HG03442 (cell line): ENCODE data around the gene IFT22.
"Not testable (repeated sequence)": the region's sequence is repeated elsewhere in the genome, so short reads cannot be mapped to it uniquely, and the experiment has no call there.

Source experiments
- ATAC-seq: cut with Tn5 transposase; IDR thresholded peaks from one replicate; pipeline ENCODE4 v1.9.1; 2021; ENCODE audit warnings: mild to moderate bottlenecking, moderate library complexity; ENCODE audit not compliant: unreplicated experiment

Gene IFT22

DNA sequence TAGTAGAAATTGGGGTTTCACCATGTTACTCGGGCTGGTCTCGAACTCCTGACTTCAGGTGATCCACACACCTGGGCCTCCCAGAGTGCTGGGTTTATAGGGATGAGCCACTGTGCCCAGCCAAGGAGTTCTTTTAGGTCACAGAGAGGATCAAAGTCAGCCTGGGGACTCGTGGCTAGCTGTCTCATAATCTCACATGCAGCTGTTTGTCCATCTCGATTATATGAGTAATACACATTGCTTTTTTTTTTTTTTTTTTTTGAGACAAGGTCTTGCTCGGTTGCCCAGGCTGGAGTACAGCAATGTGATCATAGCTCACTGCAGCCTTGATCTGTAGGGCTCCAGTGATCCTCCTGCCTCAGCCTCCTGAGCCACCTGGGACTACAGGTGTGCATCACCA, 2.2 kb downstream of the IFT22 start:
- ATAC-seq: no peak

DNA sequence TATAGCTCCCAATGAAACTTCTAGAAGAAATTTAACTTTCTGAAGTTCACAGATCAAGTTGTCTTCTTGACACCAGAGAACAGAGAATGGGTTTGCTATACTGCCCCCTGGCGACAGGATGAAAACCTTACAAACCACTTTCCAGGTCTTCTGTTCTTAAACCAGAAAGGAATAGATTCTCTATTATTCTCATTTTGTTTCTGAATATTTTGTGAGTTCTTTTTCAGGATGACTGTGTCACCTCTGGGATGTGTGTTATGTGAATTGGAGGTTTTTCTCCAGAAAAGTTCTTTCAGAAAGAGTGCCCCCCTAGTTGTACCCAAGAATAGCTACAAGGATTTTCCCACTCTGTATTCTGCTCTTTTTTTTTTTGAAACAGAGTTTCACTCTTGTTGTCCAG, 6.3 kb downstream of the IFT22 start:
- no peak for ATAC-seq

DNA sequence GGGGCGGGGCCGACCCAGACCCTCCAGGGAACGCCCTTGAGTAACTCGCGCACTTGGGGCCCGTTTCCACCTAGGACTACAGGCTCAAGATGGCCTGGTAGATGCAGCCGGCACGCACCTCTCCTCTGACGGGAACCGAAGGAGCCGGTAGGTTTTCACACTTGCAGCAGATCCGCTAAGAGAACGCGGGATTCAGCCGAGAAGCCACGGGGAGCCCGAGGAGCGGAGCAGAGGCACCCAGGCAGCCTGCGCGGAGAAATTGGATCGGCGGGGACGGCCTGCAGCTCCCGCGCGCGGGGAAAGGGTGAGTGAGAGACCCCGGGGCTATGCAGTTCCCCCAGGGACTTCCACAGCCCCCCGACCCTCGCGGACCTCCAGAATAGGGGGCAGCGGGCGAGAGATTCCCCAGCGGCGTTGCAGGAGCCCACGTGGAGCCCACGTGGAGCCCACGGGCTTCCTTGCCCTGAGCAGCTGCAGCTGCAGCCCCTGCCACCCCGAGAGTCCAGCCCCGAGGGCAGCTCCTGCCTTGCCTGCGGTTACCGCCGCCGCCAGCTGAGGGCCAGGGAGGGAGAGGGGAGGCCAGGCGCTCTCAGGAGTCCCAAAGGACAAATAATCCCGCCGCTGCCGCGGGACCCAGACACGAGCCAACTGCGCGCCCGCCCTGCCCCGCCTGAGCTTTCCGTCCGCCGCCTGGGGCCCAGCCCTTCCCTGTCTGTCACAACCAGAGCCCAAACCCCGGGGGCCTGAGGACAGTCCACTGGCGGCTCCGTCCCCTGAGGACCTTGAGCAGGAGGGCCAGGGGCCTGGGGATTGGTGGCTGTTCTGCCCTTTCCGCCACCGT, 13.1 kb downstream of the IFT22 start:
- ATAC-seq: no peak

DNA sequence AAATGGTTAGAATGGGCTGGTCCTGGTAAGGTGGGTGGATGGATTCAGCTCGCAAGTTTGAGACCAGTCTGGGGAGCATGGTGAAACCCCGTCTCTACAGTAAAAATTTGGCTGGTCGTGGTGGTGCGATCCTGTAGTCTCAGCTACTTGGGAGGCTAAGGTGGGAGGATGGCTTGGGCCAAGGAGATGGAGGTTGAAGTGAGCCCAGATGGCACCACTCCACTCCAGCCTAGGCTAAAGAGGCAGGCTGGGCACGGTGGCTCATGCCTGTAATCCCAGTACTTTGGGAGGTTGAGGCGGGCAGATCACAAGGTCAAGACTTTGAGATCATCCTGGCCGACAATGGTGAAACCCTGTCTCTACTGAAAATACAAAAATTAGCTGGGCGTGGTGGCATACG, 15.3 kb downstream of the IFT22 start:
- ATAC-seq: no peak

DNA sequence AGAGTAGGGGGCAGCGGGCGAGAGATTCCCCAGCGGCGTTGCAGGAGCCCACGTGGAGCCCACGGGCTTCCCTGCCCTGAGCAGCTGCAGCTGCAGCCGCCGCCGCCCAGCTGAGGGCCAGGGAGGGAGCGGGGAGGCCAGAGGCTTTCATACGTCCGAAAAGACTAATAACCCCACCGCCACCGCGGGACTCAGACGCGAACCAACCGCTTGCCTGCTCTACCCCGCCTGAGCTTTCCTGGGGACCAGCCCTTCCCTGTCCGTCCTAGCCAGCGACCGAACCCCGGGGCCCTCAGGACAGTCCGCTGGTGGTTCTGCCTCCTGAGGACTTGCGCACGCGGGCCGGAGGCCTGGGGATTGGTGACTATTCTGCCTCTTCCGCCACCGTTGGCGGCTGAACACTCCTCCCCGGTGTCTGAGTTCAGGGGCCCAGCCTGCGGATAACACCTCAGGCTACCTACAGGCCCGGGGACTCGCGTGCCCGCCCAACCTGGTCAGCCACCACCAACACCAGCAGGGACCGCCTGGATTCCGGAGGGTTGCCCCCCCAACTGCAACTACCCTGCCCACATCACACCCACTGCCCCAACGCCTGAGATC, 18.4 kb downstream of the IFT22 start:
- no peak for ATAC-seq

DNA sequence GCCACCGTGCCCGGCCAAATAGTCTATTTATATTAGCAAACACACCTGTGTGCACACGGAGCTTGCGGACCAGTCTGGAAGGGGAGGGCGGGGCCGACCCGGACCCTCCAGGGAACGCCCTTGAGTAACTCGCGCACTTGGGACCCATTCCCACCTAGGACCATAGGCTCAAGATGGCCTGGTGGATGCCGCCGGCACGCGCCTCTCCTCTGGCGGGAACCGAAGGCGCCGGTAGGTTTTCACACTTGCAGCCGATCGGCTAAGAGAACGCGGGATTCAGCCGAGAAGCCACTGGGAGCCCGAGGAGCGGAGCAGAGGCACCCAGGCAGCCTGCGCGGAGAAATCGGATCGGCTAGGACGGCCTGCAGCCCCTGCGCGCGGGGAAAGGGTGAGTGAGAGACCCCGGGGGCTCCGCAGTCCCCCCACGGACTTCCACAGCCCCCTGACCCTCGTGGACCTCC, 18.9 kb downstream of the IFT22 start:
- no peak for ATAC-seq

DNA sequence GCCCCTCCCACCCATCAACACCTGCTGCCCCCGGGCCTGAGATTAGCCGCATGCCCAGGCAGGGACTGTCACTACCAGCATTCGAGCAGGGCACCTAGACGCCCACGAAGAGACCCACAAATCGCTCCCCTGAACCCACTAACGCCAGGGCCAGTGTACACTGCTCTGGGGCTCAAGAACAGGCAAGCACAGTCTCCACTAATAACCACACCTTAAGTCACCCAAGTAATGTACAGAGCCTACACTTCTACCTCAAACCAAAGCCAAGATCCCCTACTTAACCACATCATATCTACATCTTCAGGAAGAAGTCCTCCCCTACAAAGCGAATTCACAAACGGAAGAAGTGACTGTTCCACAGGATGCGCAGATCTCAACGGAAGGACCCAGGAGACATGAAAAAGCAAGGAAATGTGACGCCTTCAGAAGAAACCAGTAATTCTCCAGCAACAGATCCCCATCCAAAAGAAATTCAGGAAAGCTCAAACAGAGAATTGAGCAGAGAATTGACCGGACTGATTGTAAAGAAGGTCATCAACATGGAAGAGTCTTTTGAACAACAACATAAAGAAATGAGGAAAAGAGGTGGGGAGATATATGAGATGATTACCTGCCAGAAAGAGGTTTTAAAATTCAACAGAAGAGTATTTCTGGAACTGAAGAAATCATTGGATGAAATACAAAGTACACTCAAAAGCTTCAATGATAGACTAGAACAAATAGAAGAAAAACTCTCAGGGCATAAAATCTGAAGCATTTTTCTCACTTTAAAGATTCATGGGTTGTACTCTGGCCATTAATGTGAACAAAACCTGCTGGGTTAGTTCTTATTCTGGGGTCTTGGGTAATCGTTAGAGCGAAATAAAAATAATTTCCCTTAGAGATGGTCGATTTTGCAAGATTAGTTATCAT, 20.9 kb downstream of the IFT22 start:
- ATAC-seq: no peak

DNA sequence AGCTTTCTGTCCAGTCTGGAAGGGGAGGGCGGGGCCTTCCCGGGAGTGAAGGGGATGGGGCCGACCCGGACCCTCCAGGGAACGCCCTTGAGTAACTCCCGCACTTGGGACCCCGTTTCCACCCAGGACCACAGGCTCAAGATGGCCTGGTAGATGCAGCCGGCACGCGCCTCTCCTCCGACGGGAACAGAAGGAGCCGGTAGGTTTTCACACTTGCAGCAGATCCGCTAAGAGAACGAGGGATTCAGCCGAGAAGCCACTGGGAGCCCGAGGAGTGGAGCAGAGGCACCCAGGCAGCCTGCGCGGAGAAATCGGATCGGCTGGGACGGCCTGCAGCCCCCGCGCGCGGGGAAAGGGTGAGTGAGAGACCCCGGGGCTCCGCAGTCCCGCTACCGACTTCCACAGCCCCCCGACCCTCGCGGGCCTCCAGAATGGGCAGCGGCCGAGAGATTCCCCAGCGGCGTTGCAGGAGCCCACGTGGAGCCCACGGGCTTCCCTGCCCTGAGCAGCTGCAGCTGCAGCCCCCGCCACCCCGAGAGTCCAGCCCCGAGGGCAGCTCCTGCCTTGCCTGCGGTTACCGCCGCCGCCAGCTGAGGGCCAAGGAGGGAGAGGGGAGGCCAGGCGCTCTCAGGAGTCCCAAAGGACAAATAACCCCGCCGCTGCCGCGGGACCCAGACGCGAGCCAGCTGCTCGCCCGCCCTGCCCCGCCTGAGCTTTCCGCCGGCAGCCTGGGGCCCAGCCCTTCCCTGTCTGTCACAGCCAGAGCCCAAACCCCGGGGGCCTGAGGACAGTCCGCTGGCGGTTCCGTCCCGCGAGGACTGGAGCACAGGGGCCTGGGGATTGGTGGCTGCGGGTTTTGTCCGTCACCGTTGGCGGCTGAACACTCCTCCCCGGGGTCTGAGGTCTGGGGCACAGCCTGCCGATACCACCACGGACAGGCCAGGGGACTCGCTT, 21.8 kb downstream of the IFT22 start:
- ATAC-seq: no peak

DNA sequence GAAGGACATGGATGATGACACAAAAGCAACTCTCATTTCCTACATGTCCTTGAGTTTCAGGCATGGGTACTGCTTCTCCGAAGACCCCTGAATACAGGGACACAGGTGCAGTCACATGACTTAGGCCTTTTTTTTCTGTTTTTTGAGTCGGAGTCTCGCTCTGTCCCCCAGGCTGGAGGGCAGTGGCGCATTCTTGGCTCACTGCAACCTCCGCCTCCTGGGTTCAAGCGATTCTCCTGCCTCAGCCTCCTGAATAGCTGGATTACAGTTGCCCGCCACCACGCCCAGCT, 26.8 kb downstream of the IFT22 start:
- no peak for ATAC-seq

DNA sequence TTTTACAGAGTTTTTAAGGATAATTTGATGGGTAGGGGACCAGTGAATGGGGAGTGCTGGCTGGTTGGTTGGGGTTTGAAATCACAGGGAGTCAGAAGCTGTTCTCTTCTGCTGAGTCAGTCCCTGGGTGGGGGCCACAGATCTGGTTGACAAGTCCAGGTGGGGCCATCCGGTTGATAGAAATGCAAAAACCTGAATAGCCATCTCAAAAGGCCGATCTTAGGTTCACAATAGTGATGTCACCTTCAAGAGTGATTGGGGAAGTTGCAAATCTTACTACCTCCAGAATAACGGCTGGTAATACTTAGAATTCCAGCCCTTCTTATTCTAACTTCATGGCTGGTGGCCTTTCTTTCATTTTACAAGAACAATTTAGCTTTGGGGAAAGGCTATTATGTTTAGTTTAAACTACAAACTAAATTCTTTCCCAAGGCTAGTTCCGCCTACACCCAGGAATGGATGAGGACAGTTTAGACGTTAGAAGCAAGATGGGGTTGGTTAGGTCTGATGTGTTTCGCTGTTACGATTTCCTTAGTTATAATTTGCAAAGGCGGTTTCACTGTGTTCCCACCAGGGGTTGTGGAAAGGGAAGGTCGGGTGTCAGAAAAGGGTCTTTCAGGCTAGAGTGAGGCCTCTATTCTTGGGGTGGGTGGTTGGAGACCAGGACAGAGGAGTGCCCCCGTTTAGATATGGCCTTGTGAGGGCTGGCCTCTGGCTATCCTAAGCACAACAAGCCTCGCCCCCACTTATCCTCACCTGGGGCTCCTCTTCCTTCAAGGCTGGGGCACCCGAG, 27.4 kb downstream of the IFT22 start:
- no peak for ATAC-seq

DNA sequence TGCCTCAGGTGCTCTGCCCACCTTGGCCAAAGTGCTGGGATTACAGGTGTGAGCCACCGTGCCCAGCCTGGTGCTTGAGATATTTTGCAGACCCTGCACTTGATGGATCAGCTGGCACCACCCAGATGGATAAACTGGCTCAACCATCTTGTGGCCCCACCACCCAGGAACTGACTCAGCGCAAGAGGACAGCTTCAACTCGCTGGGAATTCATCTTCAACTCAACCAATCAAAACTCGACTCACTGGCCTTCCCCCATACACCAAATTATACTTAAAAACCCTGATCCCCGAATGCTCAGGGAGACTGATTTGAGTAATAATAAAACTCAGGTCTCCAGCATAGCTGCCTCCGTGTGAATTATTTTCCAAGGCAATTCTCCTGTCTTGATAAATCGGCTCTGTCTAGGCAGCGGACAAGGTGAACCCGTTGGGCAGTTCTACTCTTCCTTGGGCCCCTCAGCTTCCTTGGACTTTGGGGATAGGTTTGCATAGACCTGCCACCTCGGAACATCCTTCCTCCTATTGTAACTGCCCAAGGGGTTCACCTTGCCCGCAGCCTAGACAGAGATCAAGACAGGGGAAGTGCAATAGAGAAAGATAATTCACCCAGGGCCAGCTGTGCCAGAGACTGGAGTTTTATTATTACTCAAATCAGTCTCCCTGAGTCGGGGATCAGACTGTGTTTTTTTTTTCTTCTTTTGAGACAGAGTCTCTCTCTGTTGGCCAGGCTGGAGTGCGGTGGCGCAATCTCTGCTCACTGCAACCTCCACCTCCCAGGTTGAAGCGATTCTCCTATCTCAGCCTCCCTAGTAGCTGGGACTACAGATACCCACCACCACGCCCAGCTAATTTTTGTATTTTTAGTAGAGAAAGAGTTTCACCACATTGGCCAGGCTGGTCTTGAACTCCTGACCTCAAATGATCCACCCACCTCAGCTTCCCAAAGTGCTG, 28.3 kb downstream of the IFT22 start:
- ATAC-seq: not testable (repeated sequence)

DNA sequence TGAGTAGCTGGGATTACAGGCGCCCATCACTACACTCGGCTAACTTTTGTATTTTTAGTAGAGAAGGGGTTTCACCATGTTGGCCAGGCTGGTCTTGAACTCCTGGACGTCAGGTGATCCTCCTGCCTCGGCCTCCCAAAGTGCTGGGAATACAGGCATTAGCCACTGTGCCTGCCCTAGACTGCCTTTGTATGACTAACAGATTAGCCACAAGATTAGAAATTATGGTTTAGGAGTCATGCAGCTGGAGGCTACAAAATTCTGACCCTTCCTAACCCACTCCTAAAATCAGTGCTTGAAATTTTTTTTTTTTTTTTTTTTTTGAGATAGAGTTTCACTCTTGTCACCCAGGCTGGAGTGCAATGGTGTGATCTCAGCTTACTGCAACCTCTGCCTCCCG, 29.0 kb downstream of the IFT22 start:
- ATAC-seq: not testable (repeated sequence)

DNA sequence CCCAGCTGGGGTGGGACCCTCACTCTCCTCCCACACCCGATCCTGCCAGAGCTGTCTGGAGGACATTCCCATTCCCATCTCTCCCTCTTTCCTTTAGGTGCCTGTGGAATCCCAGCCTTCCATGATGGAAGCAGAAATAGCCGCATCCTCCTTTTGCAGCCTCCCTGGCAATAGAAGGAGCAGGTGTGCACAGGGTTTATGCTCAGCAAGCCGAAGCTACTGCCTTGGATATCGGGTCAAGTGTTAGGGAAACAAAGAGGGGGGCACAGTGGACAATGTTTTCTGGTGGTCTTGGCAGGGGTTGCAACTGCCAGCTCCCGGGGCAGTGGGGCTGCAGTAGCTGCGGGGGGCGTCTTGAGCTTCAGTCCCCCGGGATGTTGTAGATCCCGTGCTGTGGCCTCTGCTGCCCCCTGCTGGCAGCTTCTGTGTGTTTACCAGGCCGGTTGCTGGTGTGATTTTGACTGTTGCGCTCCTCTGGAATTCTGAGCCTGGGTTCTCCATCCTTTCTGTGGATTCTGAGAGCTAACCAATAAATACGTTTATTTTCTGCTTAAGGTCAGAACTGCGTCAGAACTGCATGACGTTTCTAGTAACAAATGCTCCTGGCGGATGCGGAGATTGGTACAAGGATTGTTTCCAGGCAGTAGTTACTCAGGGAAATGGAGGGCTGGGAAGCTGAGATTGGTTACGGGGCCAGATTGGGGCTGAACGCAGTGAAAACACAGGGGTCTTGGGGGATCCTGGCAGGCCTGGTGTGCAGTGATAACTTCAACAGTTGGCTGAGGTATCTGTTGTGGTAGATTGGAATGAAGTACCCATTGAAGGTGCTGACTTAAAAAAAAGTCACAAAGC, 31.2 kb downstream of the IFT22 start:
- ATAC-seq: not testable (repeated sequence)

DNA sequence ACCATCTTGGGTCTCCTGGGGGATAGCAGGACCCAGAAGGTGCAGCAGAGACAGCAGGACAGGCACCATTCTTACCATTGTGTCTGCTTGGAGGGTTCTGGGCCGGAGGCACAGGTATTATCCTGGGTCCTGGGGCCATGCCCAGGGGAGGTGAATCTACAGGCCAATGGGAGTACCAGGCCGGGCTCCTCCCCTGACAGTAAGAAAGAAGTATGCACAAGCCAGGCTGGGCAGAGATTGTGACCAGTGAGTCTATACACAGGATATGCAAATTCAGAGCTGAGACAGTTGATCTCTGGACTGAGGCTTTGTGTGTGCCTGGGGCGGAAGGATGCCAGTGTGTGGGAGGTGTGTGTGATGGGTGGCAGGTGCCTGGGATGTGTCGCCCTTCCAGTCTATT, 31.9 kb downstream of the IFT22 start:
- peak; percentile 63 for ATAC-seq

DNA sequence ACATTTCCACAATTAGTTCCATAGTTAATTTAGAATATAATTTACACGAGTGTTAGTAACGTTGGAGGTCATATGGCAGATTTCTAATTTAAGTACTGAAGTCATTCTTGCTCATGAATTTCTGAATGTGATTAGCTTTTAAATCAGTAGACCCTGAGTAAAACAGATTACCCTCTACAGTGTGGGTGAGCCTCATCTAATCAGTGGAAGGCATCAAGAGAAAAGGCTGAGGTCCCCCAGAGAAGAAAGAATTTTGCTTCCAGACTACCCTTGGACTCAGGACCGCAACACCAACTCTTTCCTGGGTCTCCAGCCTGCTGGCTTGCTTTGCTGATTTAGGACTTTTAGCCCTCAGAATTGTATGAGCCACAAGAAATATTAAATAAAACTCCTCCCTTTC, 33.2 kb downstream of the IFT22 start:
- ATAC-seq: no peak

DNA sequence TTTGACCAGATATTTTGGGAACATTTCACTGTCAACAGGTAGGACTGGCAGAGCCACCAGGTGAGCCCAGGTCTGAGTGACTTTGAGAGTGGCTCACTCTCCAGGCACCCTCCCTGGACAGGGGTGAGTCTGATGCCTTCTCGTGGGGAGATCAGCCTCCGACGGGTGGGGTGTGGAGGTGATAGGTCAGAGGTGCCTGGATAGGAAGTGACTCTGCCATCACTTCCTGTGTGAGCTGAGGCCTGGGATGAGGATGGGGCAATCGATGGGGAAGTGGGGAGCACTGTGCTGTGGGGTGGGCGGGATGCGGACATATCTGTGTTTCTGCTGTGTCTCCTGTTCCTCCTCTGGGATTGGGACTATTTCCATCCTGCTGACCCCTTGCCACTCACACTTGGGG, 34.6 kb downstream of the IFT22 start:
- ATAC-seq: no peak

DNA sequence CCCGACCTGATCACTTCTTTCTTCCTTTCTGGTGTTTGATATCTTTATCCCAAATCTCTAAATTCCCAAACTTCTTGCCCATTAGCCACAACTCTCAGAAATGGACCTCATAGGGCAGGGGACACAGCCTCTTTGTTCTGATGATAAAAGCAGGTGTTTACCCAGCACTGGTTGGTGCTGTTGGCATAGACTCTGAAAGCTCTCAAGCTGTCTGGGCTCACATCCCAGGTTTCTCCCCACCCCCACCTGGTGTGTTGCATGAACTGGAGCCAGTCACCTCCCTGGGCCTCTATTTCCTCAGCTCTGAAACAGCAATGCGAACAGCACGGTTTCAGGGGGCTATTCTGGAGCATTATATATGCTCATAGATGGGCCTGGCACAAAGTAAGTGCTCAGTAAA, 35.7 kb downstream of the IFT22 start:
- not testable (repeated sequence) for ATAC-seq

DNA sequence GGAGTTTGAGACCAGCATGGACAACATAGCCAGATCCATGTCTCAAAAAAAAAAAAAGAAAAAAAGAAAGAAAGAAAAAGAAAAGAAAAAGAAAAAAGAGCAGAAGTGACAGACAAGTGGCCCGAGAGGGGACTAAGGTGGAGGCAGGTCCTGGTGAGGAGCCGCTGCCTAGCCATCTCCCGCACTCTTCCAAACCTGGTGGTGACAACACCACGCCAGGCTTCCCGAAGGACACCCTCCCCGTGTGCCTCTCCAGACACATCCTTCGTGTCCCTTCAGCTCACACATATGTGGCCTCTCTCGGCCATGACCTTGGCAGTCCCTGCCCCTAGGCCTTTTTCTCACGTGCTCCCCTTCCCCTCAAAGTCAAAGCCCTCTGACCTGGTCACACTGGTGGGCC, 36.4 kb downstream of the IFT22 start:
- ATAC-seq: no peak
